NAMALWA (cell line): ENCODE measurements around the gene HRCT1.
"Not testable (repeated sequence)": the region's sequence is repeated elsewhere in the genome, so short reads cannot be mapped to it uniquely, and the experiment has no call there.

Experiments
- DNase-seq: peaks from one replicate; pipeline ENCODE4 v3.0.0-alpha.2; 2015; ENCODE audit warnings: low spot score

Gene HRCT1

GRCh38 chr9:35896570-35896969 is 9.4 kb upstream of the HRCT1 start:
- no peak for DNase-seq

- DNase-seq = not testable (repeated sequence)
Measured at GRCh38 chr9:35897376-35898099, 8.5 kb upstream of the HRCT1 start.

GRCh38 chr9:35898337-35898736 is 7.7 kb upstream of the HRCT1 start:
- DNase-seq = no peak

- DNase-seq = no peak
Measured at GRCh38 chr9:35899021-35899420, 7.0 kb upstream of the HRCT1 start.

GRCh38 chr9:35903049-35903448 is 3.0 kb upstream of the HRCT1 start:
- DNase-seq = peak; percentile 76

- no peak for DNase-seq
Measured at GRCh38 chr9:35904338-35904737, 1.7 kb upstream of the HRCT1 start.

- no peak for DNase-seq
Measured at GRCh38 chr9:35905051-35905781, 786 bp upstream of the HRCT1 start.

GRCh38 chr9:35906923-35907699 is 1.1 kb downstream of the HRCT1 start:
- DNase-seq = no peak

- DNase-seq = no peak
Measured at GRCh38 chr9:35907711-35908503, 1.9 kb downstream of the HRCT1 start.

- no peak for DNase-seq
Measured at GRCh38 chr9:35908504-35909125, 2.6 kb downstream of the HRCT1 start.

- DNase-seq = no peak
Measured at GRCh38 chr9:35909274-35909673, 3.3 kb downstream of the HRCT1 start, which contains the start of gene SPAAR. SPAAR (plus strand) TSS chr9:35909490; CDS start chr9:35910464, 974 bp downstream.

- no peak for DNase-seq
Measured at GRCh38 chr9:35909687-35910612, 3.9 kb downstream of the HRCT1 start.

GRCh38 chr9:35910613-35911359 is 4.8 kb downstream of the HRCT1 start:
- peak; percentile 68 for DNase-seq

GRCh38 chr9:35911690-35912089 is 5.7 kb downstream of the HRCT1 start:
- DNase-seq = no peak

GRCh38 chr9:35912791-35913400 is 6.9 kb downstream of the HRCT1 start:
- DNase-seq = no peak

GRCh38 chr9:35913429-35913828 is 7.4 kb downstream of the HRCT1 start:
- not testable (repeated sequence) for DNase-seq

GRCh38 chr9:35914301-35914807 is 8.4 kb downstream of the HRCT1 start:
- peak; percentile 53 for DNase-seq

GRCh38 chr9:35915681-35916294 is 9.8 kb downstream of the HRCT1 start:
- DNase-seq = no peak
